Measurements from ENCODE around the gene TUBA8.
"Not testable (repeated sequence)": the region's sequence is repeated elsewhere in the genome, so short reads cannot be mapped to it uniquely, and the experiment has no call there.

TUBA8 gene

DNA sequence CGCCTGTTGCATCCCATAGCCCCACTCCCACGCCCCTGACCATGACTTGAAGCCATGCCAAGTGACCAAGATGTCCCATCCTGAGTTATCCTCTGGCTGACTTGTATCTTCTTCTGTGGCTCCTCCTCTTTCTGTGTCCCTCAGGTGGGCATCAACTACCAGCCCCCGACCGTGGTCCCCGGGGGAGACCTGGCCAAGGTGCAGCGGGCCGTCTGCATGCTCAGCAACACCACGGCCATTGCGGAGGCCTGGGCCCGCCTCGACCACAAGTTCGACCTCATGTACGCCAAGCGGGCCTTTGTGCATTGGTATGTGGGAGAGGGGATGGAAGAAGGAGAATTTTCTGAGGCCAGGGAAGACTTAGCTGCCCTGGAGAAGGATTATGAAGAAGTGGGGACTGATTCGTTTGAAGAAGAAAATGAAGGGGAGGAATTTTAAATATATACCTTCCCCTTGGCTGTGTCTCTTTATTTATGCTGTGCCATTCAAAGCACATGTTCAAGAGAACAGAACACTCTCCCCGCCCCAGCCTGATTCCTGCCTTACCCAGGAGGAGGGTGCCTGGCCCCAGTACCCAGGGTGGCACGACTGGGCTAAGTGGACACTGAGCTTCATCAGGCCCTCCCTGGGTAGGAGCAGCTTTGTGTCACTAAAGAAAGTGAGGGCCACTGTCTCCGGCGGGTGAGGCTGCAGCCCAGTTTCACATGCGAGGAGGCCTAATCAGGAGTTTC lies 20.3 kb downstream of the TUBA8 start:
- no peak for DNase-seq (ENCODE audit: low read depth)

DNA sequence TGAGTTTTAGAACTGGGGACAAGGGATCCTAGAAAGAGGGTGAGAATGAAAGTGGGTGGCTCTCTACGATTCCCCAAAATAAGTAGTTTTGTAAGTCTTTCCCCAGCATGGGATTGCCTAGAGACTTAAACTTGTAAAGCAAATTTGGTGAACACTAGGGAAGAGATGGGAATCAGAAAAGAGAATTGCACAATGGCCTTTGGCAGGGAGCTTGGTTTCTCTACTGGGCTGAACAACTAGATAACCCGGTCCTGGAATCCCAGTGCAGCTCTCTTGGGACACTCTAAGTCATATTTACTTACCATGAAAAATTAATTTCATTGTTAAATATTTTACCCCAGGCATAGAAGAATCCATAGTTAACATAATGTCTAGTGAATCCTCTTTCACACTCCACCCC lies 22.8 kb downstream of the TUBA8 start:
- DNase-seq (ENCODE audit: low read depth): peak; percentile 50

DNA sequence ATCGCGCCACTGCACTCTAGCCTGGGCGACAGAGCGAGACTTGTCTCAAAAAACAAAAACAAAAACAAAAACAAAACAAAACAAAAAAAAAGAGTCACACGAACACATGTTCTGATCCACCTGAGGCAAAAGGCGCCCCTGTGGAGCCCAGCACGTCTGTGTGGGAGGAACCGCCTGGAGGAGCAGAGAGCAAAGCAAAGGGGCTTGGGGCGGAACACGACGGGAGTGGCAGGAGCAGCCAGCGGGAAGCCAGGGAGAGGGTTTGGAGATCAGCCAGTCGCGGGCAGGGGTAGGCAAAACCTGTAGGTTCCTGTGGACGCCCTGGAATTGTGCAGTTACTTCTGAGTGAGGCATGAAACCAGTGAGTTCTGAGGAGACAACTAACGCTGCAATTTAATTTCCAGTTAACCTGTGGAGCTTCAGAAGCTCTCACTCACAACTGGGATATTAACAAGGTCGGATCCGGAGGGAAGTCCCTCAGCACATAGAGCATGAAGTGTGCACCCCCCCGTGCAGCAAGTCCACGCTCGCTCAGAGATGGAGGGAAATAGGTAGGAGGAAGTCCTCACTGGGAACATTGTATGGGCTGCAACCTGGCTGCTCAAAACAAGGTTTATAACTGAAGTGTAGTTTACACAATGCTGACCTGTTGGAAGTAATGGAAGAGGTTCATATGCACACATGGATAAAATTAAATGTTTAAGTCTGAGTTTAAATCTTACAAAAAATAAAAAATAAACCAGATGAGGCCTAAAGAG lies 26.1 kb downstream of the TUBA8 start:
- DNase-seq (ENCODE audit: low read depth): no peak

DNA sequence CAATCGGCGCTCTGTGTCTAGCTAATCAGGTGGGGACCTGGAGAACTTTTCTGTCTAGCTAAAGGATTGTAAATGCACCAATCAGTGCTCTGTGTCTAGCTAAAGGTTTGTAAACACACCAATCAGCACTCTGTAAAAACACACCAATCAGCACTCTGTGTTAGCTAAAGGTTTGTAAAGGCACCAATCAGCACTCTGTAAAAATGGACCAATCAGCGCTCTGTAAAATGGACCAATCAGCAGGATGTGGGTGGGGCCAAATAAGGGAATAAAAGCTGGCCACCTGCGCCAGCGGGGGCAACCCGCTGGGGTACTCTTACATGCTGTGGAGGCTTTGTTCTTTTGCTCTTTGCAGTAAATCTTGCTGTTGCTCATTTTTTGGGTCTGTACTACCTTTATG lies 30.4 kb downstream of the TUBA8 start:
- DNase-seq (ENCODE audit: low read depth): not testable (repeated sequence)

DNA sequence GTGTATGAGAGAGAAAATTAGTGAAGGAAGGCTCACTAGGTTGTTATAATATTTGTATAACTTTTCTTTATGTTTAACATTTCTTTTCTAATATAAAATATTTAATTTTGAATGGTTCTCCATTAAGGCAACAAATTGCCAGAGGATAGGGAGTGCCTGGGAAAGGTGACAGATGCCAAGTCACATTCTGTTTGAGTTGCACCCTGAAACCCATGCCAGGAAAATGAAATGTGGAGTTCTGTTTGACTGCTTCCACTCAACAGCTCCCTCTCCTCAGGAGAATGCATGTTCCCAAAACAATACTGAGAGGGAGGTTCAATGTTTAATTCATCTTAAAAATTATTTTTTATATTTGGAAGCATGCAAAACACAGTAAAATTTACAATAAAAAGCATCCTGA lies 33.5 kb downstream of the TUBA8 start:
- DNase-seq (ENCODE audit: low read depth): no peak

DNA sequence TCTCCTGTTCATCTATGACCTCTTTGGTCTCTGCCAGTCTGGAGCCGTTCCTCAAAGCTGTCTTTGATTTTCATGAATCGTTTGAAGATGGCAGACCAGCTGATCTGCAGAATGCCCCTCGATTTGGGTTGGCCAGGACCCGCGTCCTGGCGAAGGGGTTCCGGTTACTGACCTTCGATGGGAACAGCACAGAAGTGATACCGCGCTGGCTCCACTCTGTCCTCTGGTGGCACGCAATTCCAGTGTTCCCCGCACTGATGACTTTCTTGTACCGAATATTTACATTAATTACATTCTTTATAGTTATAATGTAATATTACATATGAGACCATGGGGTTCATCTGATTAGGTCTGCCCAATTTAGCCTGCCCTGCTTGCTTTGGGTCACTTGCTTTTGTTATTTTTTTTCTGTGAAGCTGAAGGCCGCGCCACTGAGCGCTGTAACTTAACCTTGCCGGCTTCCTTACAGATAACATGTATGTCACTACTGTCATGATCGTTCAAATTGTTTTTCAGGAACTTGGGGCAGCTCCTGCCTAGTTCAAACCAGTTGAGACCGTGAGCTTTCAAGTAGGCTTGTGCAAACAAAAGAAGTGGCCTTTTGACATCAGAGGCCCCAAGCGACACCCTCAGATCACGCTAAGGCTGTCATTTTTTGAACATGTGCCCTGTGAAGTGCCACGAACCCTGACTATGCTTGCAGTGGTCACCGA lies 35.2 kb downstream of the TUBA8 start:
- no peak for DNase-seq (ENCODE audit: low read depth)

DNA sequence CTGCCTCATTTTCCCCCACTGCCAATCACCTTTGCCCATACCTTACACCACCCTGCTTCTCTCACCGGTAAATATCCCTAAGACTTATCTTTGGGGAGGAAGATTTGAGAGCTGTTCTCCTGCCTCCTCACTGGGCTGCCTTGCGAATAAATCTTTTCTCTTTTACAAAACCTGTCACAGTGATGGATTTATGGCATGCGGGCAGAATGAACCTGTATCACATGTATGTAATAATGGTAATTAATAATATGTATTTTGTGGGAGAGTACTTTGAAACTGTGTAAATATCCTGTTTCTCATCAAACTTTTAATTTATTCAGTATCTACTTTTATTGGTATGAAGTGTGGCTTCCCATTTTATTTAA lies 35.8 kb downstream of the TUBA8 start:
- no peak for DNase-seq (ENCODE audit: low read depth)

DNA sequence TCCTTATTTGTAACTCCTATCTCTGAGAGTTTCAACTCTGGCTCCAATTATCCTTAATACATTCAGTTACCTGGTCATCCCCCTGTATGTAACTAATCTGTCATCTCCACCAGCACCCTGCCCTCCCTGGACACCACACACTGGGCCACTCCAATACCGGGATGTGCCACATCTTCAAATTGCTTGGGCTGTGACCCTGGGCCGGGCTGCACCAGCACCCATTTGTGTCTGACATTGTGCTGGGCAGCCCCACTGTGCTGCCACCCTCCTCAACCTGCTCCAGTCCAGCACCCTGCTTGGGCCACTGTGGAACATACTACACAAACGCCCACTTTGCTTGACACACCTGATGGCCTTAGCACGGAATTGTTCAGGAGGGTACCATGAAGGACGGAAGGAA lies 37.2 kb downstream of the TUBA8 start:
- DNase-seq (ENCODE audit: low read depth): no peak

DNA sequence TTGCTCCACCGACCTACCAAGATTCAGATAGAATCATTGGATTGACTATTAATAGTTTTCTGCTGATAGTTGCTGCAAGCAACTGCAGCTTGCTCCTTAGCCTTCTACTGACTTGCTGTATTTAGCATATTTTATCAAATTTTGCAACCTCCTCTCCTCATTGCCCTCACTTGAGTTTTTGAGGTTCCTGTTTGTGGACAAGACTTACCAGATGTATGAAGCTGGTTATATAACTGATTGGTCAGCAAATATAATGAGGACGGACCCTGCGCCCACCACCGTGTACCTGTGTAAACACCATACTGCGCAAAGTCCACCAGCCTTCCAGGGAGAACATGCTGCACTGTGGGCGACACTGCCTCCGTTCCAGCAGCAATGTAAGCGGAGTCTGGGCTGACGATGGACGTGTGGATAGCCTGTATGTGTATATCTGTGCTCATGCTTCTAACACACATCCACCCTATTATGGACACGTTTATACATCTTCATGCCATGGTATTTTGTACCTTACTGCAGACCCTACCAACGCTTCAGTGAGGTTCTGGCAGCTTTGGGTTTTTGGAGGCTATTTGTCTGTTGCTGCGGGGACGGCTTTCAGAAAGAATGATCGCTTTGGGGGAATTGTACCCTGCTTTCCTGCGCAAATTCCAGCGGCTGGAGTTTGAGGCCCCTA lies 37.8 kb downstream of the TUBA8 start:
- no peak for DNase-seq (ENCODE audit: low read depth)

DNA sequence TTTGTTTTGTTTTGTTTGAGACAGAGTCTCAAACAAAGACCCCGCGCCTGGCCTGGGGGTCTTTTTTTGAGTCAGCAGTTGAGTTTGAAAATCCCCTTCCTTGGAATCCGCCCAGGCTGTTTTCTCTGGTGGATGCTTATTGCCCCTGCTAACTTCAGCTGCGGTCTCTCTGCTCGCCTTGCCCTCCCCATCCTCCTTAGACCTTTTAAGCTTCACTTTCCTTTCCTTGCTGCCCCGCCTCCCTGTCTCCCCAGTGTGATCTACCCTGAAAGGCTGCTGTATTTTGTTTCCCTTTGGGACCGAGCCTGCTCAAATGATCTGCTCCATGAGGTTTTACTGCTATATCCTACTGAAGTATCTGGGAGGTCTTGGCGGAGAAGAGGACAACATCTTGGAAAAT lies 41.9 kb downstream of the TUBA8 start:
- no peak for DNase-seq (ENCODE audit: low read depth)

DNA sequence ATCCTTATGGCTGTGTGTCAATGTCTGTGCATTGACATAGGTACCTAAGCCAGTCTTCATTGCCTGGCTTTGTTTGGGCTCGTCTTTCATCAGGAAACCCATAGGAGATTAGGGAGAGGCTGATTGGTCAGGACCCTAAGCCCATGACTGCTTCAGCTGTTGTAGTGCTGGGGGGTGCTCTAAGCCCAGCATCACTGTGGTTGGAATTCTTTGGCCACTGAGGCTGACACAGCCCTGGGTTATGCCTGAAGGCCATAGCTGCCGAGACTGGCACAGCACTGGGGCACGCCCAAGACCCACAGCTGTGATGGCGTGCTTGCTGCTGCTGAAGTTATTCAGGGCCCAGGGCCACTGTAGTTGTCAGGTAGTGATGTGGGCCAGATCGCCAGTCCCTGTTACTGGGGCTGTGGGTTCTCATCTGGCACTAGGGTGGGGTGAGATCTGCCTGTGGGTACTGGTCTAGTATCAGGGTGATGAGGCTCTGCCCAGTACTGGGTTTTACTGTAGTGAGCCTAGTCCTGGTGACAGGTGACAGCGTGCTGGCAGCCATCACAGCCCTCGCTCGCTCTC lies 44.3 kb downstream of the TUBA8 start:
- no peak for DNase-seq (ENCODE audit: low read depth)

DNA sequence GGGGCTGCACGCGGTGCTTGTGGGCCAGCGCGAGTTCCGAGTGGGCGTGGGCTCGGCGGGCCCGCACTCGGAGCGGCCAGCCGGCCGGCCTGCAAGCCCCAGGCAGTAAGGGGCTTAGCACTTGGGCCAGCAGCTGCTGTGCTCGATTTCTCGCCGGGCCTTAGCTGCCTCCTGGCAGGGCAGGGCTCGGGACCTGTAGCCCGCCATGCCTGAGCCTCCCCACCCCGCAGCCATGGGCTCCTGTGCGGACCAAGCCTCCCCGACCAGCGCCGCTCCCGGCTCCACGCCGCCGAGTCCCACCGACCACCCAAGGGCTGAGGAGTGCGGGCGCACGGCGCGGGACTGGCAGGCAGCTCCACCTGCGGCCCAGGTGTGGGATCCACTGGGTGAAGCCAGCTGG lies 44.9 kb downstream of the TUBA8 start:
- DNase-seq (ENCODE audit: low read depth): not testable (repeated sequence)

DNA sequence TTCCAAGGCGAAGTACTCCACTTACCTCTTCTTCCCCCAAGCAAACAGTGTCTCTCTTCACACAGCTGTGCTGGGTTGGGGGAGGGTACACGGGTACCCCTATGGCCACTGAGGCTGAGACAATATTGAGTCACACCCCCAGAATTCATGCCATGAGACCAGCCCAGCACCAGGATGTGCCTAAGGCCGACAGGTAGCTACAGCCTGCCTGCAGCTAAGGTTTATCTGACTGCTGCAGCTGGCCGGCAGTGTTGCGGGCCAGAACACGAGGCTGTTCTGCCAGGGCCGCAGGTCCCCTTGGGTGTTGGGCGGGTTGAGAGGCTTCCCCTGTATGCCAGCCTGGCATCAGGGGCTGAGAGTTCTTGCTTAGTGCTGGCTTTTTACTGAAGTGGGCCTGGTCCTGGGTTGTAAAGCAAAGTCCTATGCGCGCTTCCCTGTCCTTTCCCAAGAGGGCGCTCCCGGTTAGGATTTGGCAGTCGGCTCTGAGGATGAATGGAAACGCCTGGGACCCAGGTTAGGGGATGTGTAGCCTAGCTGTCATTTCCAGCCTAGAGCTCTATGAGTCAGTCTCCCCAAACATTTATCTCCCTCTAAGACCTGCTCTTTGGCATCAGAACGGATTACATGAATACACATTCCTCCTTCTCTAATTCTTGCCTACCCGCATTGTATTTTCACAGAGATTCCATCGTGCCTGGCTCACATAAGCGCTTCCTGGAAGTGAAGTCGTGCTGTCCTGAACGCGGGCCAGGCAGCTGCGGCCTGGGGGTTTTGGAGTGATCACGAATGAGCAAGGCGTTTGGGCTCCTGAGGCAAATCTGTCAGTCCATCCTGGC lies 46.5 kb downstream of the TUBA8 start:
- peak; percentile 89 for DNase-seq (ENCODE audit: low read depth)

DNA sequence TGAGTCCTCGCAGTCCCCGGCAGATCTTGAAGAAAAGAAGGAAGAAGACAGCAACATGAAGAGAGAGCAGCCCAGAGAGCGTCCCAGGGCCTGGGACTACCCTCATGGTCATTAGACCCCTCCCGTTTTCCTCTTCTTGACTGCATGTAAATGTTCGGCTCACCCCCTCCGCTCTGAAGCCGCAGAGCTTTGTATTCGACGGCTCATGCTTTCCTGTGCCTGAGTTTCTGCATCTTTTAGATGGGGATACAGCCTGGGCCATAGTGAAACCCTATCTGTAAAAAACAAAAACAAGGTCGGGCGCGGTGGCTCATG lies 47.1 kb downstream of the TUBA8 start:
- no peak for DNase-seq (ENCODE audit: low read depth)

DNA sequence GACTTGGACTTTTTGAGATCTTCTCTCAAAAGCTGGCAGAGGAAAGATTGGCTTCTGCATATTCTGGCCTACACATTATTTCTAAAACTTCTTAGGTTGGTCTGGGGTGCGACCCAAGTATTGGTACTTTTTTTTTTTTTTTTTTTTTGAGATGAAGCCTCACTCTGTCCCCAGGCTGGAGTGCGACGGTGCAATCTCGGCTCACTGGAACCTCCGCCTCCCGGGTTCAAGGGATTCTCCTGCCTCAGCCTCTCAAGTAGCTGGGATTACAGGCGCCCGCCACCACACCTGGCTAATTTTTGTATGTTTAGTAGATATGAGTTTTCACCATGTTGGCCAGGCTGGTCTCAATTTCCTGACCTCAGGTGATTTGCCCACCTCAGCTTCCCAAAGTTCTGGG lies 50.0 kb downstream of the TUBA8 start:
- not testable (repeated sequence) for DNase-seq (ENCODE audit: low read depth)

DNA sequence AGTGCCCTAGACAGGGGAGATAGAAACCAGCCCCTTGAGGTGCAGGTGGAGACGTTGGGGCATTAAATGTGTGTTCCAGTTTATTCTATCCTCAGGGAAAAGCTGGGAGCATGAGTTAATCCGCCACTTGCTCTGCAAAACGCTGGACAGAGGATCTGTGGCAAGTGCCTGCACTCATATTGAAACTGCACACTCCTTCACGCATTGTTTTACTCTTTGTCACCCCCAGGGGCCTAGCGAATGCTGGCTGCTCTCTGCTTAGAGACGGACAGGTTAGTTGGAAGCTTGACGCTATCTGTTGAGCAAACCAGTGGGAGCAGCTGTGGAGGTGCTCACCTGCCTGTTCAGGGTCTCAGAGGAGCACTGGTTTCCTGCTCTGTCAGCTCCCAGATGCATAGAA lies 53.2 kb downstream of the TUBA8 start:
- DNase-seq (ENCODE audit: low read depth): not testable (repeated sequence)

DNA sequence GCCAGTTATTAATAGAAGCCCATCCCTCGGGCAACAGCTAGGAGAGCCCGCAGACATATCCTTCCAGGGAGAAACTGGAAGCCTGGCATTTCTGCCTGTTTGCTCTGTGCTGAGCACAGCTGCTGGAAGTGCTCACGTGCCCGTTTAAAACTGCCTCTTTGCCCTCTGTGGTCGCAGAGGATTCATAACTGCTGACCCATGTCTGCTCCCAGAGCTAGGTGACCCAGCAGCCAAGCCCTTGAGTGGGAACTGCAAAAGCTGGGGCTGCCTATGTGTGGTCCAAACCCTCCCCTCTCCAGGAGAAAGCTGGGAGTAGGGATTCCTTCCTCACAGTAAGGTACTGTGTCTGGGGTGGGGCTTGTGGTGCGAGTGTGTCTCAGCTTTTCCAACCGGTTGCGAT lies 54.0 kb downstream of the TUBA8 start:
- DNase-seq (ENCODE audit: low read depth): not testable (repeated sequence)

DNA sequence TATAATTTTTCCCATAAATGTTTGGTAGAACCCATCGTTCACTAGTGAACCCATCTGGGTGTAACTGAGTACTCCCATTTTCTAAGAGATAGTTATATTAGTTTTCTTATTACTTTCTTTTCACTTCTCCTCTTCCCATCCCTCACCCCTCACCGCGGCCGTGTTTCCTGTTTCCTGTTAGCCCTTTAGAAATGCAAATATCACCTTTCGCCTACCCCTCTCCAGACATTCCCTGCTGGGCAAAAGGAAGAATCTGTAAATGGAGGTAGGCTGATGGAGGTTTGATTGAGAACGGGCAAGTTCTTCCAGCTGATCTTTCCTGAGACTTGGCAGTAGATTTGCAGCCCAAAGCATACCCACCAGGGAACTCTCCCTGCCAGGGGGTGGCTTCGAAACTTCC lies 54.7 kb downstream of the TUBA8 start:
- DNase-seq (ENCODE audit: low read depth): not testable (repeated sequence)

DNA sequence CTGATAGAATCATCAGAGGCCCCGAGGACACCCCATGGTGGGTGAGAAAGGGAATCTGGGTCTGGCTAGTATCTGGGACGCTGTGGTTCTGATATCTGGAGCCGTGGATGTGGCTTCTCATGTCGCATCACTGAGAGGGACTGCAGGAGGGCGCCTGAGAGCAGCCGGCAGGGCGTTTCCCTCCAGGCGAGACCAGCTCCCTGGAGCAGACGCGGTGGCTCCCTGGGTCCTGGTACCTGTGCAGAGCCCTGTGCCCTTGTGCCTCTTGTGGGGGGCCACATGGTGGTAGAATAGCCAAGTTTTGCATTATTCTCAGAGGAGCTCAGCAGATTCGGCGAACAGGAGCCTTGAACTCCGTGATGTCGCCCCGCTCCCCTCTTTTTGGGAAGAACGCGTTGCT lies 59.7 kb downstream of the TUBA8 start:
- DNase-seq (ENCODE audit: low read depth): not testable (repeated sequence)

DNA sequence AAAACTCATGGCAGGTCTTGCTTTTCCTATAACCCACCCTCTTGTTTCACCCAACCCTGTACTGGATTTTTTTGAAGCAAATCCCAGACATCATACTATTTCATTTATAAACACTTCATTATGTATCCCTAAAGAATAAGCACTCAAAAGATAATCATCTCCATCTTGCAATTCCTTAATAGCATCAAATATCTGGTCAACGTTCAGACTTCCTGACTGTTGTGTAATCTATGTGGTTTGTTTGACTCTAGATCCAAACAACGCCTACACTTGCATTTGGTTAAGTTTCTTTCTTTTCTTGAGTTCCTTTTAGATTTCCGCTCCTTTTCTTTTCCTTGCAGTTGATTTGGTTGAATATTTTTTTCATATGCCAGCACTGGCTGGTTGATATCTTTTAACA lies 61.6 kb downstream of the TUBA8 start:
- DNase-seq (ENCODE audit: low read depth): peak; percentile 47

DNA sequence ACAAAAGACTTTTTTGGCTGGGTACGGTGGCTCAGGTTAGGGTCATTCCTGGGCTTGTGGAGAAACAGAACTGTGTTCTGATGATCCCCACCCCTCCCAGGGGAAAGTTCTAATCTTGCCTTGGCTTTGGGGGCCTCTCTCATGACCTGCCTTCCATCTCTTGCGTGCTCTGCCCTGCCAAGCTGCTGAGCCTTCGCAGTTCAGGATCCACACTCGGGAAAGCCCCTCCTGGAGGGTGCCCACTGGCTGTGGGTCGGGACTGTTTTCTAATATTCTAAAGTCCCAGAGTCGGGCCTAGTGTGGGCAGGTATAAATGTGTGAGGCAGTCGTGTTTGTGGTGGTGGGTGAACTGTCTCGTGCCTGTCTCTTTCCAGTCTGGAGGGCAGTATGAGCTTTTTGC lies 62.2 kb downstream of the TUBA8 start:
- not testable (repeated sequence) for DNase-seq (ENCODE audit: low read depth)
